NCI-H146 treated with DMSO at 0.1 percent for 48 hours (cell line): ENCODE data around the gene TAP1.
"Not testable (repeated sequence)": the region's sequence is repeated elsewhere in the genome, so short reads cannot be mapped to it uniquely, and the experiment has no call there.

ENCODE experiments used
- DNase-seq: peaks from one replicate; lab custom pipeline; 2025; ENCODE audit not compliant: unreplicated experiment; lab: John Stamatoyannopoulos, UW

Gene TAP1

GRCh38 chr6:32807020-32807580, 46.4 kb downstream of the TAP1 start:
- DNase-seq = no peak

- DNase-seq = not testable (repeated sequence)
These were observed 48.1 kb downstream of the TAP1 start for GRCh38 chr6:32805404-32805803.

- DNase-seq = no peak
These were observed 50.1 kb downstream of the TAP1 start for GRCh38 chr6:32803416-32803815.

- no peak for DNase-seq
These were observed 53.8 kb downstream of the TAP1 start for GRCh38 chr6:32799740-32800139.

GRCh38 chr6:32799168-32799567, 54.3 kb downstream of the TAP1 start:
- no peak for DNase-seq

- DNase-seq = peak; percentile 1
These were observed 56.4 kb downstream of the TAP1 start for GRCh38 chr6:32796848-32797776.
